ENCODE measurements around the gene CADM1.

CADM1 gene

DNA sequence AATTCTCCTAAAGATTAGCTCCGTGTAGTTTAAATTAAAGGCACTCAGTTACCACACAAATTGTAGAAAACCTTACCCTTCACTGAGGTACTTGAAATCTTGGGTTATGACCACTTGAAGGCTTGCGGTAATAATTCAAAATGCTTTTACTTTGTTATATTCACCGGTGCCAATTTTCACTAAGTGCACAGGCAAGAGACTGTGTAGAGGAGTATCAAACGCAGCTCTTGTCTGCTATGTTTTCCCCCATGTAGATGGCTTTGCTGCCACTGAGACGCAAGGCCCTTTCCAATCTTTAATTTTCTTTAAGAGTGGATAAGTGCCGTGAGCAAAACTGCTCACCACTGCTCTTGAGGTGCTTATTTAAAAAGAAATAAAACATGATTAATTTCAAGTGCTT is 155.8 kb downstream of the CADM1 start:
- Mint-ChIP-seq H3K27ac (no peak overlapping the region), H3K4me3 (no peak overlapping the region), H3K36me3 (ENCODE audit: low read depth) (no peaks in the 10 kb centered on the region), H3K27me3 (peaks cover 2% of the 10 kb centered on the region), H3K4me1 (ENCODE audit: low read depth) (no peaks in the 10 kb centered on the region), H3K9me3 (no peaks in the 10 kb centered on the region)
- intact Hi-C loops (cut with micrococcal nuclease), result no loop called here

DNA sequence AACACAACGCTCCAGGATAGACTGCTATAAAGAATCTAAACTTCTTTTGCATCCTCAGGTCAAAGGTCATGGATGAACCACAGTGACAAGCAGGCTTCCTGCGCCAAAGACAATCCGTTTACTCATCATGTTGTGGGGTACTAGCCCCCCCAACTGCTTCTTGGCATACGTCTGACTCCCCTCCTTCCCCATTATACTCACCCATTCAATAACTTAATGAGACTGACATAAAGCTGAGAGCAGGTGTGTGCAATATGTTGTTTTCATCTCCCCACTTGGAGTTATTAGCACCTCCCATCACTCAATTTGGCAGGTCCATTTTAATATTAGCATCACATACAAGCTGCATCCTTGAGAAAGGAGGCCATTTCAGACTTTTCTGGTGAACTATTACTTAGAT is 157.1 kb downstream of the CADM1 start:
- Mint-ChIP-seq H3K4me3 (no peak overlapping the region), H3K9me3 (no peaks in the 10 kb centered on the region), H3K36me3 (ENCODE audit: low read depth) (no peaks in the 10 kb centered on the region), H3K27ac (no peak overlapping the region), H3K27me3 (peaks cover 2% of the 10 kb centered on the region), H3K4me1 (ENCODE audit: low read depth) (no peaks in the 10 kb centered on the region)
- intact Hi-C loops (cut with micrococcal nuclease), result no loop called here

DNA sequence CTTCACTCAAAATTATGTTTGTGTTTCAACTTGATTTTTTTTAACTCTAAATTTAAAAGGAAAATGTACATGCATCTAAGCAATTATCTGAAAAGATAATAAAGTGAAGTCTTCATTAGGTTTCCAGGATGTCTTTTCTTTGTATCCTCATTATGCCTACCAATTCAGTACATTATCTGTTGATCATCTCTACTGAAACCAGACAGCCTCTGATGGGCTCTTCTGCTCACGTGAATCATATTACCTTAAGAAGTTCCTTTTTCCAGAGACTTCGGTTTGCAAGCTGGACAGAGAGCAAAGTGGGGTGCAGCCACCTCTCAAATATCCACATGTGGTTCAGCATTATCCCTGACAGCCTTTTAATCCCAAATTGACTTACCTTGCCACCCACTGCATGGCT is 158.4 kb downstream of the CADM1 start:
- H3K36me3 Mint-ChIP-seq (ENCODE audit: low read depth), result no peaks in the 10 kb centered on the region
- no peaks in the 10 kb centered on the region for H3K4me1 Mint-ChIP-seq (ENCODE audit: low read depth)
- H3K27ac Mint-ChIP-seq, result no peak overlapping the region
- H3K27me3 Mint-ChIP-seq, result peaks cover 2% of the 10 kb centered on the region
- no peak overlapping the region for H3K4me3 Mint-ChIP-seq
- intact Hi-C loops (cut with micrococcal nuclease), result no loop called here
- no peaks in the 10 kb centered on the region for H3K9me3 Mint-ChIP-seq

DNA sequence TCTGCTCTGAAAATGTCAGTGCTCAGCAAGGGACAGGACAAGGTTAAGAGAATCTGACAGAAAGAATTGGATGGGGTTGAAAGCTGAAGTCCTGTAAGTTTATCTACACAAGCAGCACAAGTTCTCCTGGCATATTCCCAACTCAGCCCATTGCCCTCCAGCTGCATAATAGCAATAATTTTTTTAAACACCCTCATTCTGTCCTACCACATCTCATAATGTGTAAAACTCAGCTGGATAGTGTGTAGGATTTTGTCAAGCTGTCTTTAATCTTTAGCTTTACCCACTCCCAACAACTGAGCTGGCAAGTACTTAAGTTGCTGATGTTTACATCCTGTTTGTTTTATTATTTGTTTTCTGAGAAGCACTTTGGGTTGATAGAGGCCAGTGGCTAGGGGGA is 158.9 kb downstream of the CADM1 start:
- no peaks in the 10 kb centered on the region for H3K36me3 Mint-ChIP-seq (ENCODE audit: low read depth)
- H3K4me1 Mint-ChIP-seq (ENCODE audit: low read depth), result no peaks in the 10 kb centered on the region
- H3K4me3 Mint-ChIP-seq, result no peak overlapping the region
- no peaks in the 10 kb centered on the region for H3K9me3 Mint-ChIP-seq
- no peak overlapping the region for H3K27ac Mint-ChIP-seq
- peaks cover 2% of the 10 kb centered on the region for H3K27me3 Mint-ChIP-seq
- intact Hi-C loops (cut with micrococcal nuclease), result no loop called here

DNA sequence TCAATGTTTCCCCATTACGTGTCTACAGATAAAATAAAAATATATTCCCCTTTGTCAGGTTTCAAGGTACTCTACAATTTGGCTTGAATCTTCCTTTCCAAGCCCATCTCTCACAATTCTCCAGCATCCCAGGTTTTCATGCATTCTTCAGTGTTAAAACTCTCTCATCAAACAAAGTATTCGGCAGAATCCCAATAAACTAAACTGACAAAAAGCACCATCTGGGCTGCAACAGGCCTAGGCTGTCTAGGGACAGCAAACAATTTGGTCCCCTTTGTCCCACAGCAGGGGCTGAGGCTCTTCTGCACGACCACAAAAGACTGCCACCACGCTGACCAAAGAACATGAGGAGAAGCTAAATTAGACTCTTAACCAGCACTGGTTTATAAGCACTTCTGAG is 159.4 kb downstream of the CADM1 start:
- Mint-ChIP-seq H3K27ac (no peak overlapping the region), H3K36me3 (ENCODE audit: low read depth) (no peaks in the 10 kb centered on the region), H3K27me3 (peaks cover 2% of the 10 kb centered on the region), H3K4me3 (no peak overlapping the region), H3K9me3 (no peaks in the 10 kb centered on the region), H3K4me1 (ENCODE audit: low read depth) (no peaks in the 10 kb centered on the region)
- intact Hi-C loops (cut with micrococcal nuclease), result no loop called here

DNA sequence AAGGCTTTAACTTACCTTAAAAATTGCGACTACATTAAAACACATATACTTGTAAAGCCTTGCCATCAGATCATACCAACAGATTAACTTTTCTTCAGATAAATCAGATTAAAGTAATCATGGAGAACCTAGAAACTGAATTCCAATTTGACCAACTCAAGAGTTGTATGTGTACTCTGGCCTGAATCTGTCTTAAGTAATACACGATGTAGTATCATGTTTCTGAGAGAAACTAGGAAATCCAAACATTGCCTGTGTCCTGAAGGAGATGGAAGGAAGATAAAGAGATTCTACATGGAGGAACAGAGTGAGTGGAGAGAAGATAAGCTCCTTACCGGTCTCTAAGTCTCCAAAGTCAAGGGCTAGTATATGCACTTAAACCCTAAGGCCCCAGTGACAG is 162.1 kb downstream of the CADM1 start:
- H3K4me3 Mint-ChIP-seq, result no peak overlapping the region
- intact Hi-C loops (cut with micrococcal nuclease), result no loop called here
- H3K27me3 Mint-ChIP-seq, result peaks cover 2% of the 10 kb centered on the region
- H3K9me3 Mint-ChIP-seq, result no peaks in the 10 kb centered on the region
- no peak overlapping the region for H3K27ac Mint-ChIP-seq
- no peaks in the 10 kb centered on the region for H3K36me3 Mint-ChIP-seq (ENCODE audit: low read depth)
- no peaks in the 10 kb centered on the region for H3K4me1 Mint-ChIP-seq (ENCODE audit: low read depth)

DNA sequence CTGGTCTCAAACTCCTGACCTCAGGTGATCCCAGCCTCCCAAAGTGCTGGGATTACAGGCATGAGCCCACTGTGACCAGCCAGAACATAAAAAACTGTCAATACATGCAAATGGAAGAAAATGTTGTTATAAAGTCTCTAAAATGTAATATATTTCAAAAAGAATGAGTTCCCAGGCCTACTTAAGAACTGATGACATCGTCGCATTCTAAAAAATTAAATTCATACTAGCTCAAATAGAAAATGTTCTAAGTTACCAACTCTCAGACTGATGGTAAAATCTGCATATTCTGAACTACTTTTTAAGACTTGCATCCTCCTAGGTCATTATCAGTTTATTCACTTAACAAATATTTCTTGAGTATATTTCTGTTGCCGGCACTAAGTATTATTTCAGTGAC is 163.3 kb downstream of the CADM1 start:
- no peak overlapping the region for H3K27ac Mint-ChIP-seq
- H3K36me3 Mint-ChIP-seq (ENCODE audit: low read depth), result no peaks in the 10 kb centered on the region
- peaks cover 2% of the 10 kb centered on the region for H3K27me3 Mint-ChIP-seq
- no peaks in the 10 kb centered on the region for H3K4me1 Mint-ChIP-seq (ENCODE audit: low read depth)
- no peaks in the 10 kb centered on the region for H3K9me3 Mint-ChIP-seq
- intact Hi-C loops (cut with micrococcal nuclease), result no loop called here
- no peak overlapping the region for H3K4me3 Mint-ChIP-seq

DNA sequence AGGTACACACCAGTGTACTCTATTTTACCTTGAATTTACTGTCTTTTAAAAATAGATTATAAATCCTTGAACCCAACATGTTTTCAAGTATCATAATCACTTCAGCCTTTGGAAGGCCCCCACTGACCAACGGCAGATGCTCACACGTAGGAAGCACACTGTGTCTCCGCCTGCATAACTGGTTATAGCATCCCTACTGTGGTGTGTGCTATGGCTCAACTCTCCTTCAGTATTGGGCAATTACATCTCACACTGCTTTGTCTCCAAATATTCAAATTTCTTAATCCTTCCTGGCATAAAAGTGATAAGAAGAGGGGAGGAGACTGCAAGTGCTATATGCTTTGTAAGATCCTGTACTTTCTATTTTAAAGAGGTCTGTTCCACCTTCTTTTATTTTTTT is 165.7 kb downstream of the CADM1 start:
- Mint-ChIP-seq H3K4me3 (no peak overlapping the region), H3K9me3 (no peaks in the 10 kb centered on the region), H3K27ac (no peak overlapping the region), H3K36me3 (ENCODE audit: low read depth) (no peaks in the 10 kb centered on the region), H3K27me3 (no peaks in the 10 kb centered on the region), H3K4me1 (ENCODE audit: low read depth) (no peaks in the 10 kb centered on the region)
- intact Hi-C loops (cut with micrococcal nuclease), result loop anchor here (5.0 to 10.0 kb wide), 4 partner anchors 166 to 1356 kb away; partner anchors contain the start of gene CADM1

DNA sequence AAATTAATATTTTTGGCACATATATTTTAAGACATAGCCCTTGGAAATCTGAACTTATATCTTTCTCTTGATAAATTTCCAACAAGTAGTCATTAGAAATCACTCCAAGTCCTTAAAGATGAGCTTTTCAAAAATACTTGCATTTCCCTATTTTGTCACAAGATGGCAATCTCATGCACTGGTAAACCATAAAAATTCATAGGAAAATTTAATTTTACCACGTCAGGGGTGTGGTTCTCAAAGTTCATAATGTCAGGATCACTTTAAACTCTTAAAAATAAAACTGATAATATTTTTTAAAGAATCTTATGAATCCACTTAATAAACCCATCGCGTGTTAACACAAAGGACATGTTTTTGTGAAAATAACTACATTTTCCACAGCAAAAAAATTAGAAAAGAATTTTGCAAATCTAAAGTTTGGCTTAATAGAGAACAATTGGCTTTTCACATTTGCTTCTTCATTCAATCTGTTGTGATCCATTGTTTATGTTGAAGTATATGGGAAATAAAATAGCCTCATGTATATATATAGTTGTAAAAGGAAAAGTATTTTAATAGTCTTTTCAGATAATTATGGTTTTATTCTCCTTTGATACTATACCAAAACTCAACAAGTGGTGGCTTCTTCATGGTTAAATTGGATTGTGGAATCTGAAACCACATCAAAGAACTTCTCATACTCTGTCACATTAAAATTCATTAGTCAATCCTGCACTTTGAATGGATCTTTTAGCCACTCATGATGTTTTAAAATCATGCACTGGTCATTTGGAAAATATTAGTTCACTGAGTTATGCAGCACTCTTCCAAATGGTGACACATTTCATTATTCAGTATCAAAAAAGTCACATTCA is 169.1 kb downstream of the CADM1 start:
- Mint-ChIP-seq H3K9me3 (no peaks in the 10 kb centered on the region), H3K36me3 (ENCODE audit: low read depth) (no peaks in the 10 kb centered on the region), H3K27me3 (no peaks in the 10 kb centered on the region), H3K4me1 (ENCODE audit: low read depth) (no peaks in the 10 kb centered on the region), H3K27ac (no peak overlapping the region), H3K4me3 (no peak overlapping the region)
- intact Hi-C loops (cut with micrococcal nuclease), result loop anchor here (5.0 to 10.0 kb wide), 4 partner anchors 170 to 1360 kb away; partner anchors contain the start of gene CADM1

DNA sequence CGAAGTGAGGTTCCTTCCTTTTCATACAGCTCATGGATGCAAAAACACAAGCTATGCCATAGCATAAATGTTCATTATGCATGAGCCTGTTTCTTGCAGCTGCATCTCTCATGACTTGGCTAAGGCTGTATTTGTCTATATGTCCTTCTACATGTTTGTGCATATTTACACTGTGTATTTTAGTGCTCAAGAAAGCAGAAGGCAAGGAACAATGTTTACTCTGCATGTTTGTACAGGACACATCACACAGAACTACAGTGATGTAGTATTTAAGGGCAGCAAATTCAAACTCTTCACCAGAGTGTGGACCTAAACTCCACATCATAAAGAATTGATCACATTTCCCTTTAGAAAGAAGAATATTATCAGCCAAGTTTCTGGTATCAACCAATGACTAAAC is 170.3 kb downstream of the CADM1 start:
- H3K9me3 Mint-ChIP-seq, result no peaks in the 10 kb centered on the region
- intact Hi-C loops (cut with micrococcal nuclease), result loop anchor here (10.0 kb wide), 3 partner anchors 171 to 1361 kb away; partner anchors contain the start of gene CADM1

DNA sequence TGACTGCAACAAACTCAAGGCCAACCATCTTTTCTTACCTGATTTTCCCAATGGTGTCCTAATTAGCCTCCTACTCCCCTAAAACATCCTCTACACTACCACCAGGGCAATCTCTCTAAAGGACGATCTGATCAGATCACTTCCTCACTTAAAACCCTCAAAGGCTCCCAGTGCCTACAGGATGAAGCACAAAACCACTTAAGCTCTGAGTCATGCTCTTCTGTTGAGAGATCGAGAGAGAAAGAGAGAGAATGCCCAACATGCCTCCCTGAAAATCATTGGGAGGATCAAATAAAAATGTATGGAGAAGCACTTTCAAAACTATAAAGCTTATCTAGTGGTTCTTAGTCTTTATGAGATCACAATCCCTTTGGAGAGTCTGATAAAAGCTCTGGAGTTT is 171.1 kb downstream of the CADM1 start:
- Mint-ChIP-seq H3K4me3 (no peak overlapping the region), H3K27ac (no peak overlapping the region), H3K27me3 (no peaks in the 10 kb centered on the region), H3K36me3 (ENCODE audit: low read depth) (no peaks in the 10 kb centered on the region), H3K9me3 (no peaks in the 10 kb centered on the region), H3K4me1 (ENCODE audit: low read depth) (no peaks in the 10 kb centered on the region)
- intact Hi-C loops (cut with micrococcal nuclease), result loop anchor here (10.0 kb wide), 3 partner anchors 172 to 1362 kb away; partner anchors contain the start of gene CADM1

More for the DNA sequence above, 170.3 kb downstream of the CADM1 start:
- Mint-ChIP-seq H3K4me1 (ENCODE audit: low read depth) (no peaks in the 10 kb centered on the region), H3K36me3 (ENCODE audit: low read depth) (no peaks in the 10 kb centered on the region), H3K27me3 (no peaks in the 10 kb centered on the region), H3K4me3 (no peak overlapping the region), H3K27ac (no peak overlapping the region)

DNA sequence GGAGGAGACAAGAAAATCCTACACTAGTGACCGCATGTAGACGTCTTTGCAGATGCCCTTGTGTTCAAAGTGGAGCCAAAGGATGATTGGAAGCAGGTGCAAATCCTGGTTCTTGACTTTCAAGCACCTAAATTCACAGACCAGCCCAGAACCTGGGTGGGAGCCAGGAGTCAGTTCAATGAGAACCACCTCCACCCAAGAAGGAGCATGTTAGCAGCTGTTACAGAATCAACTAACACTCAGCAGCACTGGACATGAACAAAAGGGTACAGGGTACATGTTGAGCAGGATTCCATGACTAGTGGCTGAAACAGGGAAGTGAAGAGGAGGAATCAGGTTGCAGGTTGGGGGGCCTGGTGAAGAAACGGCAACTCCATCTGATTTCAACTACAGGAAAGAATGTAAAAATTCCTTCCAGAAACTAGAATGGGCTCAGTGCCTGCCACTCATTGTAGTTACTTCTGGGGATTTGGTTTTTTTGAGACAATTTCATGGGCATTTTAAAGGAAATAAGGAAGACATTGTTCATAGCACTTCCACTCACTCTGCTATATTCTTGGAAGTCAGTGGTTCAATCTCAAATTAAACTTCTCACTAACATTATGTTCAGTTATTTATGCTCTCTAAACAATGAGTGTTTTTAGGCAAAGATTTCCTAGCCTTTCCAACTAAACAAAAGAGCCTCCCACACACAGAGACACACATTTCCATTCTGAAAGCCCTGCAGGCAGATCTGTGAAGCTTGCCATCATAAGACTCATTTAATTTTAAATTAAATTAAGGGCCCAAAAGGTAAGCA is 173.3 kb downstream of the CADM1 start:
- Mint-ChIP-seq H3K9me3 (no peaks in the 10 kb centered on the region), H3K27me3 (no peaks in the 10 kb centered on the region), H3K36me3 (ENCODE audit: low read depth) (no peaks in the 10 kb centered on the region), H3K4me3 (no peak overlapping the region), H3K4me1 (ENCODE audit: low read depth) (no peaks in the 10 kb centered on the region), H3K27ac (no peak overlapping the region)
- intact Hi-C loops (cut with micrococcal nuclease), result loop anchor here (10.0 kb wide), 3 partner anchors 174 to 1364 kb away; partner anchors contain the start of gene CADM1

DNA sequence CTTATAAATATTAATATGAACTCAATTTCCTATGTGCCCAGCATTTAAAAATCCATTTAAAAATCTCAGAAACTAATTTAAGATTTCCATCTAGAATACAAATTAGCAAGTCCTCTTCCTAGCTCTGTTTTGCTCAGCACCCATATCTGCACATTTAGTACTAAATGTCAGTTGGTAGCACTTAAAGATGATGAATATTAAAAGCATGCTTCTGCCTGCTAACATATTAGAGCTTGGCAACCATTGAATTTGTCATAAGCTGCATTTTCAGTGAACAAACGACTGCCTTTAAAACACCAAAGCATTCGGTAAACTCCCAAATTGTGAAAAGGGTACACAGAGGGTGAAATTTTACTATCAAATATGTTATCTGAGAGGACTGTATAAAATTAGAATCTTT is 177.7 kb downstream of the CADM1 start:
- Mint-ChIP-seq H3K4me3 (no peak overlapping the region), H3K27me3 (no peaks in the 10 kb centered on the region), H3K4me1 (ENCODE audit: low read depth) (no peaks in the 10 kb centered on the region), H3K27ac (no peak overlapping the region), H3K36me3 (ENCODE audit: low read depth) (no peaks in the 10 kb centered on the region), H3K9me3 (no peaks in the 10 kb centered on the region)
- intact Hi-C loops (cut with micrococcal nuclease), result loop anchor here (5.0 kb wide), 1 partner anchor 1171 kb away; no protein-coding TSS in a partner anchor

DNA sequence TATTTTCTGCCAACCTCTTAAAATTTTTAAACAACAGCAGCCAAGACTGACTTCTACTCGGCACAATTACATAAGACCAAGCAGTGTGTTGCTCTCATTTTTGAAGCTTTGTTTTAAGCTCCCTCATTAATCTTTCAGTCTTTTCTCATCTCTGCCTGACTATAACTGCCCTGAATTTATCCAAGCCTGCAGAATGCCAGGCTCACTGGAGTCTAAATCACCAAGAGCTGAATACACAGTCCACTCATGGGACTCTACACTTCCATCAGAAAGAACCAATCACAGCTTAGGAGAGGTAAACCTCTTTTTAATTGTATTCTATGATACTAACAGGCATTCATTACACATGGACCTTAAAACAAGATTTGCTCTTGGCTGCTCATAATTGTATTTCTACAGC is 178.7 kb downstream of the CADM1 start:
- no peaks in the 10 kb centered on the region for H3K9me3 Mint-ChIP-seq
- H3K4me1 Mint-ChIP-seq (ENCODE audit: low read depth), result no peaks in the 10 kb centered on the region
- H3K27me3 Mint-ChIP-seq, result no peaks in the 10 kb centered on the region
- H3K4me3 Mint-ChIP-seq, result no peak overlapping the region
- intact Hi-C loops (cut with micrococcal nuclease), result loop anchor here (2.0 to 5.0 kb wide), 2 partner anchors 951 to 1172 kb away; no protein-coding TSS in a partner anchor
- no peak overlapping the region for H3K27ac Mint-ChIP-seq
- H3K36me3 Mint-ChIP-seq (ENCODE audit: low read depth), result no peaks in the 10 kb centered on the region

All from dendritic cell treated with granulocyte-macrophage colony-stimulating factor and Interleukin-4, amounts not matched to agents 40 ng/mL and 50 ng/mL, for 4 days (primary cell).